CD4-positive, alpha-beta T cell (primary cell): ENCODE results near the gene PCDHGA1. TPM values are rescaled to one million over a fixed set of nuclear protein-coding genes. Genes with fewer than 3 reads are reported as not detected.
A peak's percentile ranks its signal among the peaks of the same experiment; 100 is the strongest.

Source experiments
- ATAC-seq: fragments of 200-7000 bp; cut with Tn5 transposase; one replicate; pipeline ENCODE4 v1.10.0; 2022; ENCODE audit warnings: mild to moderate bottlenecking; ENCODE audit not compliant: poor library complexity
- CTCF ChIA-PET: fragments of 350-600 bp; sonication (Branson Sonifier 250); formaldehyde crosslinking; loops from one replicate; lab custom pipeline; 2021; ENCODE audit warnings: antibody characterized with exemption, inconsistent platforms; lab: Charles Lee
- POLR2A ChIA-PET: fragments of 350-600 bp; sonication (Branson Sonifier 250); formaldehyde crosslinking; loops from one replicate; lab custom pipeline; 2021; ENCODE audit warnings: antibody characterized with exemption, inconsistent platforms; lab: Charles Lee
- DNase-seq, 14 experiments: peaks; one replicate each; pipeline ENCODE4 v3.0.0-alpha.2; 2013 to 2020; ENCODE audit warnings: mixed read lengths in 2 of 14
- H3K27ac ChIP-seq, 2 donors: one replicate each; pipeline versions ENCODE4 v1.5.1 to v1.7.0; 2013; ENCODE audit warnings: low read length in 2 of 2, low read depth in 1 of 2, mild to moderate bottlenecking in 1 of 2
- H3K27me3 ChIP-seq, 2 experiments: 1 replicate in 1 of 2; 2 replicates in 1 of 2; pipeline versions ENCODE4 v1.6.1 to v1.7.0; 2013; ENCODE audit warnings: low read length in 2 of 2, control low read depth in 1 of 2, mild to moderate bottlenecking in 1 of 2, moderate library complexity in 1 of 2; ENCODE audit not compliant: insufficient read depth in 2 of 2, control insufficient read depth in 1 of 2
- H3K36me3 ChIP-seq: one replicate; pipeline ENCODE4 v1.6.1; 2013; ENCODE audit warnings: low read length, control low read depth; ENCODE audit not compliant: insufficient read depth
- H3K4me1 ChIP-seq: one replicate; pipeline ENCODE4 v1.6.1; 2013; ENCODE audit warnings: low read length, control low read depth; ENCODE audit not compliant: insufficient read depth
- H3K4me3 ChIP-seq: one replicate; pipeline ENCODE4 v1.5.1; 2013; ENCODE audit warnings: mild to moderate bottlenecking, low read length, moderate library complexity
- H3K9me3 ChIP-seq, 2 experiments: 1 replicate in 1 of 2; 2 replicates in 1 of 2; pipeline versions ENCODE4 v1.6.1 to v1.7.0; 2013; ENCODE audit warnings: low read length in 2 of 2, mild to moderate bottlenecking in 2 of 2, control low read depth in 1 of 2, moderate library complexity in 1 of 2; ENCODE audit not compliant: control insufficient read depth in 1 of 2, insufficient read depth in 1 of 2
- H3K27ac Mint-ChIP-seq: one replicate; pipeline ENCODE4 v1.8.0; 2020; ENCODE audit warnings: mixed read lengths
- H3K27me3 Mint-ChIP-seq: one replicate; pipeline ENCODE4 v1.8.0; 2021; ENCODE audit warnings: mixed read lengths
- H3K36me3 Mint-ChIP-seq: one replicate; pipeline ENCODE4 v1.8.0; 2021; ENCODE audit warnings: low read depth, mixed read lengths
- H3K4me1 Mint-ChIP-seq: one replicate; pipeline ENCODE4 v1.8.0; 2021; ENCODE audit warnings: low read depth, mixed read lengths
- H3K4me3 Mint-ChIP-seq: one replicate; pipeline ENCODE4 v1.8.0; 2020; ENCODE audit warnings: mild to moderate bottlenecking, mixed read lengths
- H3K9me3 Mint-ChIP-seq: one replicate; pipeline ENCODE4 v1.8.0; 2020; ENCODE audit warnings: mixed read lengths
- CTCF ChIP-seq: fragments of 200-600 bp; IDR thresholded peaks from one replicate; pipeline ENCODE4 v1.8.0; 2022; ENCODE audit warnings: antibody characterized with exemption, mild to moderate bottlenecking
- intact Hi-C, 2 experiments: fragments of 100-400 bp; cut with DNase I in 1 of 2; cut with micrococcal nuclease in 1 of 2; formaldehyde crosslinking; loops; one replicate each; pipeline versions ENCODE4 v1.15.1 to v1.9.0; 2023 to 2025; cut with DNase I, micrococcal nuclease
- total RNA-seq, 174 experiments: library from RNA in 2 of 174; stranded (reverse) in 2 of 174; gene quantifications; one replicate each; pipeline ENCODE4 v1.2.3 and lab custom pipeline; 2021 to 2026

PCDHGA1 gene
- total RNA-seq, 2 experiments from 2014 or later: not detected

GRCh38 chr5:141349917-141350619 is 19.8 kb downstream of the PCDHGA1 start, which contains the start of gene PCDHGB1:
Gene PCDHGB1 (plus strand): TSS chr5:141350099. CDS start chr5:141350261, 162 bp downstream.
- CTCF ChIA-PET: interaction anchor here (1.2 to 1.9 kb wide), 5 partner anchors 11 to 128 kb away, joined by 3 to 7 read pairs (median 3); partner anchors contain the start of genes PCDHGA1, PCDHGA2, PCDHGB3 and TAF7
- H3K9me3 Mint-ChIP-seq: peaks cover 15% of the 10 kb centered on the region
- H3K27me3 ChIP-seq: peaks cover 57 to 70% of the 10 kb centered on the region in 2 experiments

GRCh38 chr5:141351591-141351990 is 21.3 kb downstream of the PCDHGA1 start:
- Histone ChIP-seq H3K36me3 (no peaks in the 10 kb centered on the region), H3K27ac (no peak overlapping the region), H3K4me3 (no peak overlapping the region), H3K4me1 (peaks cover 8% of the 10 kb centered on the region), H3K27me3 (peaks cover 56 to 80% of the 10 kb centered on the region in 2 experiments), H3K9me3 (peaks cover 29 to 47% of the 10 kb centered on the region in 2 experiments)
- no peak overlapping the region for H3K27ac Mint-ChIP-seq
- peaks cover 13% of the 10 kb centered on the region for H3K9me3 Mint-ChIP-seq
- ChIA-PET CTCF (no interaction called here), POLR2A (no interaction called here)
- TF ChIP-seq CTCF: no peak
- intact Hi-C loops: no loop called here
- no peak overlapping the region for H3K4me3 Mint-ChIP-seq
- H3K27me3 Mint-ChIP-seq: peaks cover 95% of the 10 kb centered on the region
- H3K36me3 Mint-ChIP-seq: peaks cover 29% of the 10 kb centered on the region
- no peaks in the 10 kb centered on the region for H3K4me1 Mint-ChIP-seq
- ATAC-seq (no peak), DNase-seq (no peak)

More at GRCh38 chr5:141349917-141350619, 19.8 kb downstream of the PCDHGA1 start, which contains the start of gene PCDHGB1:
- no peaks in the 10 kb centered on the region for H3K4me1 Mint-ChIP-seq
- Histone ChIP-seq H3K9me3 (peaks cover 22 to 52% of the 10 kb centered on the region in 2 experiments), H3K36me3 (no peaks in the 10 kb centered on the region), H3K27ac (no peak within 1 kb of the TSS), H3K4me3 (peak within 1 kb of the TSS; percentile 2), H3K4me1 (peaks cover 5% of the 10 kb centered on the region)
- intact Hi-C loops: no loop called here
- no peak for TF ChIP-seq CTCF
- DNase-seq (peak in 6 of 14 experiments; percentile 11 to 57 (median 40)), ATAC-seq (peak; percentile 54)
- no peak within 1 kb of the TSS for H3K4me3 Mint-ChIP-seq
- POLR2A ChIA-PET: no interaction called here
- H3K27me3 Mint-ChIP-seq: peaks cover 92% of the 10 kb centered on the region
- no peak within 1 kb of the TSS for H3K27ac Mint-ChIP-seq
- peaks cover 25% of the 10 kb centered on the region for H3K36me3 Mint-ChIP-seq

- DNase-seq (peak in 2 of 14 experiments; percentile 14 to 19), ATAC-seq (no peak)
- Histone ChIP-seq H3K27ac (no peak within 1 kb of the TSS), H3K36me3 (no peaks in the 10 kb centered on the region), H3K4me3 (peak within 1 kb of the TSS; percentile 15), H3K27me3 (peaks cover 48 to 84% of the 10 kb centered on the region in 2 experiments), H3K4me1 (peaks cover 10% of the 10 kb centered on the region), H3K9me3 (peaks cover 27 to 48% of the 10 kb centered on the region in 2 experiments)
- intact Hi-C loops: no loop called here
- Mint-ChIP-seq H3K27me3 (peaks cover 93% of the 10 kb centered on the region), H3K9me3 (peaks cover 14% of the 10 kb centered on the region), H3K27ac (no peak within 1 kb of the TSS), H3K4me3 (no peak within 1 kb of the TSS), H3K4me1 (peaks cover 3% of the 10 kb centered on the region), H3K36me3 (peaks cover 23% of the 10 kb centered on the region)
- no peak for TF ChIP-seq CTCF
- ChIA-PET POLR2A (interaction anchor here (1.3 kb wide), 1 partner anchor 35 kb away, joined by 3 read pairs; the partner anchor contains the start of gene TAF7), CTCF (interaction anchor here (1.3 kb wide), 1 partner anchor 209 kb away, joined by 3 read pairs; no protein-coding TSS in a partner anchor)
Observed at GRCh38 chr5:141354900-141355469, 24.7 kb downstream of the PCDHGA1 start, which contains the start of gene PCDHGA4. Gene PCDHGA4 (plus strand): TSS chr5:141355021. CDS start chr5:141355108, 87 bp downstream.
